Activated naive CD8-positive, alpha-beta T cell treated with anti-CD3 and anti-CD28 coated beads for 36 hours (primary cell): ENCODE data around the gene MACF1. TPM values are rescaled to one million over a fixed set of nuclear protein-coding genes. Genes with fewer than 3 reads are reported as not detected.
"Not testable (repeated sequence)": the region's sequence is repeated elsewhere in the genome, so short reads cannot be mapped to it uniquely, and the experiment has no call there.

Experiments
- DNase-seq: peaks from one replicate; pipeline ENCODE4 v3.0.0; 2021
- H3K27ac Mint-ChIP-seq: one replicate; pipeline ENCODE4 v1.8.0; 2022; ENCODE audit warnings: mild to moderate bottlenecking, moderate library complexity, mixed read lengths
- H3K27me3 Mint-ChIP-seq: one replicate; pipeline ENCODE4 v1.8.0; 2022; ENCODE audit warnings: mild to moderate bottlenecking, mixed read lengths
- H3K36me3 Mint-ChIP-seq: one replicate; pipeline ENCODE4 v1.8.0; 2021; ENCODE audit warnings: mild to moderate bottlenecking, mixed read lengths
- H3K4me1 Mint-ChIP-seq: one replicate; pipeline ENCODE4 v1.8.0; 2021; ENCODE audit warnings: mixed read lengths
- H3K4me3 Mint-ChIP-seq: one replicate; pipeline ENCODE4 v1.8.0; 2022; ENCODE audit warnings: mild to moderate bottlenecking, moderate library complexity, mixed read lengths
- H3K9me3 Mint-ChIP-seq: one replicate; pipeline ENCODE4 v1.8.0; 2022; ENCODE audit warnings: mixed read lengths
- total RNA-seq, 2 experiments: library from RNA; stranded (reverse); gene quantifications; one replicate each; pipeline ENCODE4 v1.2.3, GENCODE V29; 2021

The MACF1 gene
- 100 to 1,000 TPM; 114 to 130 TPM for total RNA-seq

GRCh38 chr1:39204441-39205081 is at the start of gene MACF1:
Gene MACF1 (plus strand): TSS chr1:39204695. CDS start chr1:39205023, 328 bp downstream.
- peaks cover 2% of the 10 kb centered on the region for H3K9me3 Mint-ChIP-seq
- peaks cover 6% of the 10 kb centered on the region for H3K36me3 Mint-ChIP-seq
- H3K27me3 Mint-ChIP-seq: no peaks in the 10 kb centered on the region
- H3K4me1 Mint-ChIP-seq: peaks cover 44% of the 10 kb centered on the region
- peak within 1 kb of the TSS; percentile 97 for H3K27ac Mint-ChIP-seq
- peak within 1 kb of the TSS; percentile 93 for H3K4me3 Mint-ChIP-seq
- peak; percentile 38 for DNase-seq

- H3K27ac Mint-ChIP-seq: no peak overlapping the region
Measured at GRCh38 chr1:39157304-39157703, 47.2 kb upstream of the MACF1 start.

GRCh38 chr1:39158327-39159086 is 46.0 kb upstream of the MACF1 start:
- Mint-ChIP-seq H3K36me3 (no peaks in the 10 kb centered on the region), H3K4me3 (no peak overlapping the region), H3K27ac (no peak overlapping the region), H3K4me1 (peaks cover 33% of the 10 kb centered on the region), H3K9me3 (no peaks in the 10 kb centered on the region), H3K27me3 (peaks cover 13% of the 10 kb centered on the region)
- DNase-seq: no peak

More at GRCh38 chr1:39157304-39157703, 47.2 kb upstream of the MACF1 start:
- peaks cover 13% of the 10 kb centered on the region for H3K27me3 Mint-ChIP-seq
- H3K36me3 Mint-ChIP-seq: no peaks in the 10 kb centered on the region
- no peaks in the 10 kb centered on the region for H3K9me3 Mint-ChIP-seq
- DNase-seq: no peak
- H3K4me1 Mint-ChIP-seq: peaks cover 24% of the 10 kb centered on the region
- H3K4me3 Mint-ChIP-seq: no peak overlapping the region

- Mint-ChIP-seq H3K27ac (no peak overlapping the region), H3K9me3 (no peaks in the 10 kb centered on the region), H3K4me1 (peaks cover 37% of the 10 kb centered on the region), H3K36me3 (no peaks in the 10 kb centered on the region), H3K4me3 (no peak overlapping the region), H3K27me3 (peaks cover 13% of the 10 kb centered on the region)
- DNase-seq: no peak
Measured at GRCh38 chr1:39159224-39160036, 45.1 kb upstream of the MACF1 start.

- Mint-ChIP-seq H3K4me1 (peaks cover 33% of the 10 kb centered on the region), H3K27me3 (peaks cover 13% of the 10 kb centered on the region), H3K27ac (no peak overlapping the region), H3K4me3 (no peak overlapping the region), H3K36me3 (no peaks in the 10 kb centered on the region), H3K9me3 (no peaks in the 10 kb centered on the region)
- DNase-seq: no peak
Measured at GRCh38 chr1:39160703-39161102, 43.8 kb upstream of the MACF1 start.

GRCh38 chr1:39161811-39162210 is 42.7 kb upstream of the MACF1 start:
- not testable (repeated sequence) for DNase-seq, H3K4me3 Mint-ChIP-seq, H3K27ac Mint-ChIP-seq, H3K36me3 Mint-ChIP-seq, H3K9me3 Mint-ChIP-seq
- peaks cover 37% of the 10 kb centered on the region for H3K4me1 Mint-ChIP-seq
- H3K27me3 Mint-ChIP-seq: peaks cover 13% of the 10 kb centered on the region

GRCh38 chr1:39163469-39163868 is 41.0 kb upstream of the MACF1 start:
- no peak overlapping the region for H3K27ac Mint-ChIP-seq
- H3K36me3 Mint-ChIP-seq: no peaks in the 10 kb centered on the region
- H3K4me1 Mint-ChIP-seq: peaks cover 35% of the 10 kb centered on the region
- no peak for DNase-seq
- H3K27me3 Mint-ChIP-seq: peaks cover 10% of the 10 kb centered on the region
- H3K9me3 Mint-ChIP-seq: no peaks in the 10 kb centered on the region
- no peak overlapping the region for H3K4me3 Mint-ChIP-seq

- H3K27me3 Mint-ChIP-seq: peaks cover 9% of the 10 kb centered on the region
- H3K4me1 Mint-ChIP-seq: peaks cover 33% of the 10 kb centered on the region
- no peak overlapping the region for H3K27ac Mint-ChIP-seq
- H3K4me3 Mint-ChIP-seq: no peak overlapping the region
- no peak for DNase-seq
- H3K36me3 Mint-ChIP-seq: no peaks in the 10 kb centered on the region
- no peaks in the 10 kb centered on the region for H3K9me3 Mint-ChIP-seq
Measured at GRCh38 chr1:39164256-39164655, 40.2 kb upstream of the MACF1 start.

- H3K9me3 Mint-ChIP-seq: no peaks in the 10 kb centered on the region
- no peak for DNase-seq
- peaks cover 9% of the 10 kb centered on the region for H3K27me3 Mint-ChIP-seq
- H3K27ac Mint-ChIP-seq: no peak overlapping the region
- H3K4me3 Mint-ChIP-seq: no peak overlapping the region
- H3K4me1 Mint-ChIP-seq: peaks cover 29% of the 10 kb centered on the region
- H3K36me3 Mint-ChIP-seq: no peaks in the 10 kb centered on the region
Measured at GRCh38 chr1:39165049-39165448, 39.4 kb upstream of the MACF1 start.

GRCh38 chr1:39165488-39165887 is 39.0 kb upstream of the MACF1 start:
- H3K27me3 Mint-ChIP-seq: peaks cover 6% of the 10 kb centered on the region
- peaks cover 27% of the 10 kb centered on the region for H3K4me1 Mint-ChIP-seq
- DNase-seq: no peak
- H3K4me3 Mint-ChIP-seq: no peak overlapping the region
- H3K27ac Mint-ChIP-seq: no peak overlapping the region
- H3K36me3 Mint-ChIP-seq: no peaks in the 10 kb centered on the region
- no peaks in the 10 kb centered on the region for H3K9me3 Mint-ChIP-seq

GRCh38 chr1:39167632-39168209 is 36.8 kb upstream of the MACF1 start:
- Mint-ChIP-seq H3K27ac (no peak overlapping the region), H3K4me3 (no peak overlapping the region), H3K27me3 (no peaks in the 10 kb centered on the region), H3K4me1 (peaks cover 21% of the 10 kb centered on the region), H3K9me3 (no peaks in the 10 kb centered on the region), H3K36me3 (no peaks in the 10 kb centered on the region)
- DNase-seq: no peak

GRCh38 chr1:39168301-39169080 is 36.0 kb upstream of the MACF1 start:
- no peak for DNase-seq
- Mint-ChIP-seq H3K4me3 (no peak overlapping the region), H3K27ac (no peak overlapping the region), H3K27me3 (no peaks in the 10 kb centered on the region), H3K36me3 (no peaks in the 10 kb centered on the region), H3K9me3 (no peaks in the 10 kb centered on the region), H3K4me1 (peaks cover 15% of the 10 kb centered on the region)

GRCh38 chr1:39170731-39171667 is 33.5 kb upstream of the MACF1 start:
- Mint-ChIP-seq H3K27ac (no peak overlapping the region), H3K4me3 (no peak overlapping the region), H3K27me3 (no peaks in the 10 kb centered on the region), H3K36me3 (no peaks in the 10 kb centered on the region), H3K9me3 (no peaks in the 10 kb centered on the region), H3K4me1 (peaks cover under 1% of the 10 kb centered on the region)
- DNase-seq: no peak
